NOMO-1 treated with DMSO at 0.1 percent for 48 hours (cell line): ENCODE measurements around the gene SRSF3.
A peak's percentile ranks its signal among the peaks of the same experiment; 100 is the strongest.
"Not testable (repeated sequence)": the region's sequence is repeated elsewhere in the genome, so short reads cannot be mapped to it uniquely, and the experiment has no call there.

Experiments used
- DNase-seq: peaks from one replicate; lab custom pipeline; 2025; ENCODE audit not compliant: unreplicated experiment; lab: John Stamatoyannopoulos, UW

The SRSF3 gene

GRCh38 chr6:36574679-36575078 lies 19.5 kb upstream of the SRSF3 start:
- no peak for DNase-seq

GRCh38 chr6:36576578-36576977 lies 17.6 kb upstream of the SRSF3 start:
- DNase-seq = peak; percentile 24

- DNase-seq = no peak
Measured at GRCh38 chr6:36577301-36577700, 16.9 kb upstream of the SRSF3 start.

GRCh38 chr6:36578030-36578429 lies 16.1 kb upstream of the SRSF3 start:
- DNase-seq = no peak

GRCh38 chr6:36578431-36578830 lies 15.7 kb upstream of the SRSF3 start:
- no peak for DNase-seq

- no peak for DNase-seq
Measured at GRCh38 chr6:36580184-36580526, 14.0 kb upstream of the SRSF3 start.

GRCh38 chr6:36581716-36582115 lies 12.4 kb upstream of the SRSF3 start:
- no peak for DNase-seq

- no peak for DNase-seq
Measured at GRCh38 chr6:36586606-36587005, 7.6 kb upstream of the SRSF3 start.

GRCh38 chr6:36589025-36589400 lies 5.1 kb upstream of the SRSF3 start:
- DNase-seq = not testable (repeated sequence)

- DNase-seq = no peak
Measured at GRCh38 chr6:36590237-36590636, 3.9 kb upstream of the SRSF3 start.

GRCh38 chr6:36592221-36592655 lies 1.9 kb upstream of the SRSF3 start:
- DNase-seq = no peak

GRCh38 chr6:36593569-36594028 lies 563 bp upstream of the SRSF3 start:
- DNase-seq = peak; percentile 84

- DNase-seq = peak; percentile 17
Measured at GRCh38 chr6:36594816-36595643, 868 bp downstream of the SRSF3 start.

- no peak for DNase-seq
Measured at GRCh38 chr6:36596356-36596755, 2.2 kb downstream of the SRSF3 start.

GRCh38 chr6:36597775-36598174 lies 3.6 kb downstream of the SRSF3 start:
- DNase-seq = no peak

- DNase-seq = no peak
Measured at GRCh38 chr6:36598326-36598725, 4.2 kb downstream of the SRSF3 start.

- no peak for DNase-seq
Measured at GRCh38 chr6:36598739-36599318, 4.7 kb downstream of the SRSF3 start.

GRCh38 chr6:36599791-36600209 lies 5.6 kb downstream of the SRSF3 start:
- DNase-seq = no peak

- no peak for DNase-seq
Measured at GRCh38 chr6:36600564-36601146, 6.5 kb downstream of the SRSF3 start.

GRCh38 chr6:36601818-36602217 lies 7.7 kb downstream of the SRSF3 start:
- DNase-seq = not testable (repeated sequence)

GRCh38 chr6:36603222-36604089 lies 9.3 kb downstream of the SRSF3 start:
- DNase-seq = no peak
